ENCODE data around the gene ZNF710. TPM values are rescaled to one million over a fixed set of nuclear protein-coding genes. Genes with fewer than 3 reads are reported as not detected.

The ZNF710 gene
- total RNA-seq, 1 donor from 2014 or later = 9.9 TPM

DNA sequence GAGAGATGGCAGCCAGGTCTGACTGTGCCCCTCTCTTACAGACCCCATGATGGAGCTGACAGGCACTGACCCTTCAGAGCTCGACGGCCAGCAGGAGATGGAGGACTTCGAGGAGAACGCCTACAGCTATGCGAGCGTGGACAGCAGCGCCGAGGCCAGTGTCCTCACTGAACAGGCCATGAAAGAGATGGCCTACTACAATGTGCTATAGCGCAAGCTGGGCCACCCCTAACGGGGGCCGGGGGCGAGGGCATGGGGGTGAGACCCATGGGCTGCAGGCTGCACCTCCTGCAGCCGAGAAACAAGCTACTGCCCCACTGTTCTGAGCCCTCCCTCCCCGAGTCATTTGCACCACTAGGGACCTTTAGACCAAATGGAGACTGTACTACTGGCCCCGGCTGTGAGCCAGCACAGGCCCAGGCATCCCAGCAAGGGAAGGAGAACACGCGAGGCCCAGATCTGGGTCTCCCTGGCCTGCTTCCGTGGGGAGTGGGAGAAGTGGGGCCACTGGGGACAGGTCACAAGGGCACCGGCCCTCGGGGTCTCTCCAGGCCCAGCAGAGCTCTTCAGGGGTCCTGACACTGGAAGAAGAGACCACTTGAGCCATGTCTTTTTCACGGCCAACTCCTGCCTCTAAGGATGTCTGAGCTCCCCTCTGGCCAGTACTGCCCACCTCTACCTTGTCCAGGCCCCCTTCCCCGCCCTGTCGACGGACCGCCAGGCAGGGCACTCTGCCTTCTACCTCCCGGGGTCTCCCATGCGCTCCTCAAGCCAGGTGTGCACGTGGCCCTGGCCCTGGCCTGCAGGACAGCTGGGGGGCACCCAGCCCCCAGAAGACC lies 78.7 kb downstream of the ZNF710 start:
- no peak for DNase-seq (ENCODE audit: low read depth in 2 of 2)

DNA sequence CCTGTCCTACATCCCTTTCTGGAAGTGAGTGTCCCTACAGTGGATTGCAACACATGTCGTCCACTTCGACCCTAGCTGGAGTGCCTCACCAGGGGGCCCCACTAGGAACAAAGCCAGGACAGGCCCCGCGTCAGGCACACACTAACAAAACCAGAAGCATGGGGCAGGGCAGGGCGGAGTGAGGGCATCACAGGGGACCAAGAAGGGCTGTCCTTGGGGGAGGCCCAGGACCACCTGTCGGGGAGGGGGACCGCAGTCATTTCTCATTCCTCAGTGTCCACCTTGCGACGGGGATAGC lies 79.3 kb downstream of the ZNF710 start:
- DNase-seq (ENCODE audit: low read depth in 2 of 2) = no peak

DNA sequence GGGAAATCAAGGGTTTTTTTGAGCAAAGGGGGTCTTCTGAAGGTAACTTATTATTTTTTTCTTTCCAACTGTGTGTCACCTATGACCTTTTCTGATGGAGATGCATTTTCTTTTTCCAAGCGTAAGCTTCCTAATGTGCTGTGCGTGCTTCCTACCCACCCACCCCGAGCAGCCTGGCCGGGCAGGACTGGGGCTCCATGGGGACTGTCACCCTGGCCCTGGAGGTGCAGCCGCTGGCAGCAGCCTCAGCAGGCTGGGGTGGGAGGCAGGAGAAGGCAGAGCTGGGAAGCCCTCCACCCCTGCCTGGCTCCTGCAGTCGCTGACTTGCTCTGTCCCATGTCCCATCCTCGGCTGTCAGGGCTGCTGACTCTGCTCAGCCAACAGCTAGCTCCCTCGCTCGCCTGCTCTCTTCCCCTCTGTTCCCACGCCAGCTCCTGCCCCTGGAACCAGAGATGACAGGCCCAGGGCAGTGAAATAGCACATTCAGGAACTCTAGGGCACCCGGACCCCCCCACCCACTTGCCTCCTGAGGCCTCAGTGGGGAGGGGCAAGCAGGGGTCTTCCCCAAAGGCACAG lies 79.8 kb downstream of the ZNF710 start:
- no peak for DNase-seq (ENCODE audit: low read depth in 2 of 2)

DNA sequence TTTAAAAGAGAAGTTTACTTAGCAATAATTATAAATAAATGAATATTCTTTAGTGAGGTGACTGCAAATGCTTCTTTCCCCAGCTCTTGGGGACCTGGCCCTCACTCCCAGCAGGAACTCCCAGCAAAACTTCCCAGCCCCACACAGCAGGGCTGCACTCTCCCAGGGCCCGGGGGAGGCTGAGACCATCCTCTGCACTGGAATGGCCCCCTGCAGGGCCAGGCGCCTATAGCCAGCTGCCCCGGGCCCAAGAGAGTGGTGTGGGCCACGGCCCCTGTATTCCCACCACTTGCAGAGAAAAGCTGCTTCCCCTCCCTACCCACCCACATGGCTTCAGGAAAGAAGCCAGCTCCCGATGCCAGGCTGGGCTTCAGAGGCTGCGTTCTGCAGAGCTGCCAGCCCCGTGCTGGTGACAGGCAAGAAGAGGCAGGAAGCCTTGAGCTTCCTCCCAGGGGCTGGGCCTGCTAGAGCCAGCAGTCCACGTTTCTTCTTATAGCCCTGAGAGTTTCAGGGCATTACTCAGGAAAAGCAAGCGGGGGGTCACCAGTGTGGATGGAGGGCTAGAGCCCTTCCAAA lies 81.1 kb downstream of the ZNF710 start:
- DNase-seq (ENCODE audit: low read depth in 2 of 2) = peak in 1 of 2 donors; percentile 32

- no peak for DNase-seq (ENCODE audit: low read depth in 2 of 2)
These were observed 82.3 kb downstream of the ZNF710 start for GRCh38 chr15:90083419-90083818.

DNA sequence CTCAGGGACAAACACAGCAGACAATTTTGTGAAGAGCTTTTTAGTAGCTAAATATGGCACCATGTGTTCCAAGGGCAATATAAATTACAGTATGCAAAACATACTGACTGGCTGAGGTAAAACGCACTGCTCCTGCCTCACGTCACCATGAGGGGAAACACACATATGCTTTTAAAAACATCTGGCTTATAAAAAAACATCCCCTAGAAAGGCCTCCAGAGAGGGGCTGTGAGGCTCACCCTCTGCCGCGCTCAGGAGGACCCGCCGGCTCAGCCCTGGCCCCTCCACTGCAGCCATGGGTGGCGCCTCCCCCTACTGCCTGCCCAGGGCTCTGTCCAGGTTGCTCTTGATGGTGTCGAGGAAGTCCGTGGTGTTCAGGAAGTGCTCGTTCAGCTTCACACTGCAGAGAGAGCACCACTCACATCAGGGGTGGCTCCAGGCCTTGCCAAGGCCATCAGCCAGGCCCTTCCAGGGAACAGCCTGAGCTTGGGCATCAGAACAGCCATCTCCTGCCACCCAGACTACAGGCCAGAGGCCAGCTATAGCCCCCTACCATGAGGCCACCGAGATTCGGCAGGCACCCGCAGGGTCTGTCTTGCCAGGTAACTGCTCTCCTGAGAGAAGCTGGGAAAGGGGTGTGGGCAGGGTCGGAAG lies 83.0 kb downstream of the ZNF710 start:
- no peak for DNase-seq (ENCODE audit: low read depth in 2 of 2)

GRCh38 chr15:90084876-90085423 lies 83.8 kb downstream of the ZNF710 start:
- no peak for DNase-seq (ENCODE audit: low read depth in 2 of 2)

DNA sequence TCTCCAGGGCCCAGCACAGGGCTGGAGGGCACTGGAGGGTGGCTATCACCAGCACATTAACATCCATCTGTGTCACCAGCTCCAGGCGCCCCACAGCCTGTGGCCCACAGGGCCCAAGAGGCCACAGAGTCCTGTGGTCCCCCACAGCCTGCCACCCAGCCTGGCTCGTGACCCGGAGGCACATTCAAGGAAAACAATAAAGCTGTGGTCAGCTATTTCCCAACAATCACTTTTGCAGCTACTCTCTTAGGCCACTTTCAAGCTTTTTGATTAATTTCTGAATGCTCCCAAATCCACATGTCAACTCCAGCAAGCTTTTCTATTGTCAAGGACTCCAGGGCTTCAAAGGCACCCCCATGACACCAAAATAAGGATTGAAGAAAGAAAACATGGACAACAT lies 84.4 kb downstream of the ZNF710 start:
- DNase-seq (ENCODE audit: low read depth in 2 of 2) = no peak

DNA sequence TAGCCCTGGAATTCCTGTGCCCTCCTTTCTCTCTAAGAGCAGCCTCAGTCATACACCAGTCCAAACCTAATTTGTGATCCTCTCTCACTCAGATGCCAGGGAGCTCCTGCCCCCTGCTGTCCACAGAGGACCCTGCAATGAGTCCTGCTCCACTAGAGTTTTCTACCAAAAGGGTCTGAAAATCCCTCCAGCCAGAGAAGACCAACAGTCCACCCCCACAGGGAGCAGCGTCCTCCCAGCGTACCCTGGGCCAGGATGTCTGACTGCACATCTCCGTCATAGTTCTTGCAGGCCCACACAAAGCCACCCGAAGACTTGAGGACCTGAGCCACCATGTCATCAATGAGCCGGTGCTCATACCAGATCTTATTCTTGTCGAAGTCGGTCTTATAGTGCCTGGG lies 85.7 kb downstream of the ZNF710 start:
- peak; percentile 60 to 68 for DNase-seq (ENCODE audit: low read depth in 2 of 2)

GRCh38 chr15:90087454-90088154 lies 86.5 kb downstream of the ZNF710 start:
- DNase-seq (ENCODE audit: low read depth in 2 of 2) = peak; percentile 44 to 53

GRCh38 chr15:90090226-90090848 lies 89.2 kb downstream of the ZNF710 start:
- DNase-seq (ENCODE audit: low read depth in 2 of 2) = no peak

DNA sequence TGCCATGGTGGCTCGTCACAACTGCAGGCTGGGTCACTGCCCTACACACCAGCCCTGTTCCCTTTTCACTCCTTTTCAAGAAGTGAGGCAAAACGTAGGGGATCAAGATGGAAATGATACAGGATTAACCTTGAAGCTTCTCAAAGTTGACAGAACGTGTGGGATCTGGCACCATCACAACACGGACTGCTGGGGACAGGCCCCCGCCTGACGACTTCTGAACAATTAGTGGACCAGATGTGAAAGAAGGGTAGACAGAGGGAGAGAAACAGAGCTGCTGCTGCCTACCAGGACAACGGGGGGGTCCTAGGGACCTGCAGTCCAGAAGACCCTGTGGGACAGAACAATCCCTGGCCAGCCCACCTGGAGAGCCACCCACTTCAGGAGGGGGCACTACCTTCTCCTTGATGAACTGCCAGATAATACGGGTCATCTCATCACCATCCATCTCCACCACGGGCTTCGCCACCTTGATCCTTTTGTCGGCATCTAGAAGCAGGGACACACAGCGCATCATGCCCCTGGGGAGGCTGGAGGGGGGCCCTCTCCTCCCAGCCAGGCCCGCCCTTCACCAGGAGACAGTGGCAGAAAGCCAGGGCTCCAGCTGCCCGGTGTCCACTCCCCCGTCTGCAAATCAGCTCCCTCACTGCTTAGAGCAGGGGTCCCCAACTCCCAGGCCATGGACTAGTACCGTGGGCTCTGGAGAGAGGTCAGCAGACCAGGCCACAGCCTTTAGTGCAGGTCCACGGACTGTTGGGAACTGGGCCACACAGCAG lies 90.2 kb downstream of the ZNF710 start:
- DNase-seq (ENCODE audit: low read depth in 2 of 2) = no peak

- DNase-seq (ENCODE audit: low read depth in 2 of 2) = no peak
These were observed 94.4 kb downstream of the ZNF710 start for GRCh38 chr15:90095521-90095959.

DNA sequence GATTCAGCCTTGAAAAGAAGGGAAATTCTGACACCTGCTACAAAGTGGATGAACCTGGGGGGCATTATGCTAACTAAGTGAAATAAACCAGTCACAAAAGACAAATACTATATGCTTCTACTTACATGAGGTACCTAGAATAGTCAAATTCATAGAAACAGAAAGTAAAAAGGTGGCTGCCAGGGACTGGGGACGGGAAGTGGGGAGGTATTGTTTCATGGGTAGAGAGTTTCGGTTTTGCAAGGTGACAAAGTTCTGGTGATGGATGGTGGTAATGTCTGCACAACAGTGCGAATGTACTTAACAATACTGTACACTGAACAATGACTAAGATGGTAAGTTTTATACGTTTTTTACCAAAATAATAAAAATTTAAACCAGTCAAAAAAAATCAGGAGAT lies 96.4 kb downstream of the ZNF710 start:
- peak; percentile 68 to 72 for DNase-seq (ENCODE audit: low read depth in 2 of 2)

DNA sequence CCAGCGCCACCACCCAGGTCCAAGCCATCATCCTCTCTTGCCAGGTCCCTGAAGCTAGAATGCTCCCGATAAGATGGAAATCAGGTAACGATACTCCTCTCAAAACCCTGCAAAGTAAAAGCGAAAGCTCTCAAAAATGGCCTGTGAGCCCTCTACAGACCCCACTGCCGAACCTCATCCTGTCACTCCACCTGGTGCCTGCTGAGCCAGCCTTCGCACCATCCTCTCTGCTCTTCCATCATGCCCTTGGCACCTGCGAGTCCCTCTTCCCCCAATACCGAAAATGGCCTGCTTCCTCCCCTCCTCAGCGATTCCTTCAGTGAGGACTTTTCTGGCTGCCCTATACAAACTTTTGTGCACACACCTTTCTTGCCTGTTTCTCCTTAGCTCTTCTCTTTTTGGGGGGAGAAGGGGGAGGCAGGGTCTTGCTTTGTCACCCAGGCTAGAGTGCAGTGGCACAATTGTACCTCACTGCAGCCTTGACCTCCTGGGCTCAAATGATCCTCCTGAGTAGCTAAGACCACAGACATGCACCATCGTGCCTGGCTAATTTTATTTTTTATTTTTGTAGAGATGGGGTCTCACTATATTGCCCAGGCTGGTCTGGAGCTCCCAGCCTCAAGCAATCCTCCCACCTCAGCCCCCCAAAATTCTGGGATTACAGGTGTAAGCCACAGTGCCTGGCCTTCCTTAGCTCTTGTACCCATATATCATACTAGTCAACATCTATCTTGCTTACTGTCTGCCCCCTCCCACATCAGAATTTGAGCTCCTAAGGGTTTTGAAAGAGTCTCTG lies 98.1 kb downstream of the ZNF710 start:
- no peak for DNase-seq (ENCODE audit: low read depth in 2 of 2)

- DNase-seq (ENCODE audit: low read depth in 2 of 2) = no peak
These were observed 99.0 kb downstream of the ZNF710 start for GRCh38 chr15:90099868-90100831.

DNA sequence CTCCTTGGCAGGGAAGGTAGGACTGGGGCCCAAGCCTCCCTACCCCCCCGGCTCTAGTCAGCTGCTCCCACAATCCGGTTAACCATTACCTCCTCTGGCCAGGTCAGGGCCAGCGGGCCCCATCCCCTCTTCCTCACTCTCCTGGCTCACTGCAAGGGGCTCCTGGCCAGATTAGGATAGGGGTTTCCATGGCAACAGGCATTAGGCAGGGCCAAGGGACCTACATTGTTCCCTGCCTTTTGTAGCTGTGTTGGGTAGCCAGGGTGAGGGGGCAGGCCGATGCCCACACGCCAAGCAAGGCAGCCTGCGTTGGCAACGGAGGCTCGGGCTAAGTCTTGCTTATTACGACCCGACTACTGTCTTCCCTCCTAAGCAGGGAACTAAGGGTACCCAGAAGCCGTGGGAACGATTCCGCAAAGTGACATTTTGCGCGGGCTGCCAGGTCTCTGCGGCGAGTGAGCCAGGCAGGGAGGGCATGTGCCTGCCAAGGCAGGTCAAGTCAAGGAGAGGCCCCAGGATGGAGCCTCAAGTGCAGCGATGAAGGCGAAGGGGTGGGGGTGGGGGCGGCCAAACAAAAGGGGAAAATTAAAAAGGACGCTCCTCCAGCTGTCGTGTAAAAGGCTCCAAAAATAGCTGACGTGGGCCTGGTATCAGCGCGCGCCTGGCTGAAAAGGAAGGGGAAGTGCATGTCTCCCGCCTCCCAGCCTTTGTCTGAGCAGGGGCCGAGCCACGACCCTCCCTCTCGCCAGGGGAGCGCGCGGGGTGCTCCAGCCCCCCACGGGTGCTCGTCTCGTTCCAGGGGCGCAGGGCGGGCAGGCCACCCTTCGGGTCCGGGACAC lies 100.2 kb downstream of the ZNF710 start:
- peak; percentile 27 to 62 for DNase-seq (ENCODE audit: low read depth in 2 of 2)
